ENCODE measurements around the gene ZIC2.

ZIC2 gene

DNA sequence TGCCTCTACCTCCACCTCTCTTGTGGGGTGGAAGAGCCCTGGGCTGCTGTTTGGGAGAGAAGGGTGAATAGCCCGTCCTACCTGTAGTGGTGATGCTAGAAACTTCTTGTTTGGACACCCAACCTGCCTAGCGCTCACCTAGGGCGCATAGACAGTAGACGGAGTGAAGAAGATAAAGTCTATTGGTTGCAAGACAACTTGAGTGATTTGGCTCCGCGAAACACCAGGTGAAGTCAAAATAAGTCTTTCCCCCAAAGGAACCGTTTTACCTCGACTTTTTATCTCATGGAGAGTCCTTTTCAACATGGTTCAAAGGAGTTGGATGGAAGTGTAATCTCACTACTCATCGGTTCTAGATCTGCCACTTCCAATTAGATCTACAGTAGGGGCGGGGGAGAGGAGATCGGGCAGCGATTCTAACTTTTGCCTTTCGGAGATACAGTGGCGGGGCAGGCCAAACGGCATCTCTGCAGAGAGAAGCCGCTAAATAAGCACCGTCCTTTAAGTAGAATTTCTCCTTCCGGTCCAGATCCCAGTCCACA is 9.3 kb upstream of the ZIC2 start:
- H3K4me3 ChIP-seq (ENCODE audit: low read depth, low read length): no peak overlapping the region
- TF ChIP-seq, protein P1, sequence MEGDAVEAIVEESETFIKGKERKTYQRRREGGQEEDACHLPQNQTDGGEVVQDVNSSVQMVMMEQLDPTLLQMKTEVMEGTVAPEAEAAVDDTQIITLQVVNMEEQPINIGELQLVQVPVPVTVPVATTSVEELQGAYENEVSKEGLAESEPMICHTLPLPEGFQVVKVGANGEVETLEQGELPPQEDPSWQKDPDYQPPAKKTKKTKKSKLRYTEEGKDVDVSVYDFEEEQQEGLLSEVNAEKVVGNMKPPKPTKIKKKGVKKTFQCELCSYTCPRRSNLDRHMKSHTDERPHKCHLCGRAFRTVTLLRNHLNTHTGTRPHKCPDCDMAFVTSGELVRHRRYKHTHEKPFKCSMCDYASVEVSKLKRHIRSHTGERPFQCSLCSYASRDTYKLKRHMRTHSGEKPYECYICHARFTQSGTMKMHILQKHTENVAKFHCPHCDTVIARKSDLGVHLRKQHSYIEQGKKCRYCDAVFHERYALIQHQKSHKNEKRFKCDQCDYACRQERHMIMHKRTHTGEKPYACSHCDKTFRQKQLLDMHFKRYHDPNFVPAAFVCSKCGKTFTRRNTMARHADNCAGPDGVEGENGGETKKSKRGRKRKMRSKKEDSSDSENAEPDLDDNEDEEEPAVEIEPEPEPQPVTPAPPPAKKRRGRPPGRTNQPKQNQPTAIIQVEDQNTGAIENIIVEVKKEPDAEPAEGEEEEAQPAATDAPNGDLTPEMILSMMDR (IDR thresholded peaks at IDR 0.05; ENCODE audit: low read depth, low read length): no peak

DNA sequence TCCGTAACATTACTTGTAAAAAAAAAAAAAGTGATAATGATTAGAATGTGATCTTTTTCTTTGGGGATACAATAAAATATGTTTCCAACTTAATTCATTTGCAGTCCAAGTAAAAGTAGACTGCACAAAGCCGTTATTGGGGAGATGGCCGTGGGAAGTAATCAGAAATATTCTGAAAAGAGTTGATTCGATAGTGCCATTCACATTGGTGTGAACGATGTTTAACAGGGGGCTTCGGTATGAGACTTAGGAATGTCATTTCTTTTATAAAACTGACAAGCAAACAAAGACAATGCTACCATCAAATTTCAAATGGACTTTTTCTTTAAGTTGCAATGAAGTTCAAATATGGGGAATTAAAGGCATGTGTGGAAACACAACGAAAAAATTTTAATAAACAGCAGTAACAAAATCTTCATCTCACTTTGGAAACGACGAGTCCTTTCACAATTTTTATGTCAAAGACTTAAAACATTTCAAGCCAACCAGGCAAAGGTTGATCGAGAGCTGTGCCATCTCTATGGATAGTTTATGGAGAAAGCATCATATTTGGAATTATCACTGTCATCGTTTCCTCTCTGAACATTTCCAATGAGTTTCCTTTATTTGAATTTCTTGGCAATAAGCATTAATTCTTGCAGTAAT is 8.3 kb upstream of the ZIC2 start:
- no peak overlapping the region for H3K4me3 ChIP-seq (ENCODE audit: low read depth, low read length)
- TF ChIP-seq, protein P1 (IDR thresholded peaks at IDR 0.05; ENCODE audit: low read depth, low read length): no peak

DNA sequence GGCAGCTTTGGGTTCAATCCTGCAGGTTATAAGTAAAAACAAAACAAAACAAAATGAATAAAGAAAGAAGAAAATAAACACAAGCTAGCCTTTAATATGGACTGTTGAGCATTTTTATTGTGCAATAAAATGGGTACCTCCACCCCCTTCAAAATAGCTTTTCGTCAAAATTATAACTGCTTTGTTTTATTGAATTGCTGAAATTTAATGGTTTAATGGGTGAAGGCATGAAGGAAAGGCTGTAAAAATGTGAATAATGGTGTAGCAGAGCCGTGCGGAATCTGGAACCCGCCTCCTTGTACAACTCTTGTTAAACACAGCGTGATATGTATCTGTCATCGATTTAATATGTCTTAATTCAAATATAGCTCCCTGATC is 7.8 kb upstream of the ZIC2 start:
- H3K4me3 ChIP-seq (ENCODE audit: low read depth, low read length): no peak overlapping the region
- TF ChIP-seq, protein P1 (IDR thresholded peaks at IDR 0.05; ENCODE audit: low read depth, low read length): no peak

DNA sequence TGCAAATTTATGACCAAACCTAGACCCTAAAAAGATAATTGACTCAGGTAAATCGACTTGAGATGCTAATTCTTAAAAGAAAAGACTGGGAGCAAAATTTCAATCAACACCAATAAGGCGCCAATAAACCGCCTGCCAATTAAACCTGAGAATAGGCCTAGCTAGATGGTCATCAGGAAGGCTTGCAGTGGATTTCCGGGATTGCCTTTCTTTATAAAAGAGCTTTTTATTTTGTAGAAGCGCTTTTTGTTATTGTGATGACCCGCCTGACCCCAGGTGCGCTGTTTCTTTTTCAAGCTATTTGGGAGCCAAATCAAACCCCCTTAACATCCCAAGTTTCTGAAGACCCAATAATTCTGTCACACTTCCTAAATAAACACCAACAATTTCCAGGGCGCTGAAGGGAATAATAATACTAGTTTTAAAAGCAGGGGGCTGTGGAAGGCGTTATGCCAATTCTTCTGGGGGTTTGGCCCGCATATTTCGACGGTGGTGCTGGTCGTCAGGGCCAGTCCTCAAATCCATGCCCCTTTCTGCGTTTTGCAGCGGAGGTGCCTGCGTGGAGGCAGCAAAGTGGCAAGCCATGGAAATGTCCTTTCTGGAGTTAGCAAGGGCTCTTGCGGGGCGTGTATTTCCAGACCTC is 7.2 kb upstream of the ZIC2 start:
- TF ChIP-seq, protein P1 (IDR thresholded peaks at IDR 0.05; ENCODE audit: low read depth, low read length): no peak
- H3K4me3 ChIP-seq (ENCODE audit: low read depth, low read length): no peak overlapping the region

DNA sequence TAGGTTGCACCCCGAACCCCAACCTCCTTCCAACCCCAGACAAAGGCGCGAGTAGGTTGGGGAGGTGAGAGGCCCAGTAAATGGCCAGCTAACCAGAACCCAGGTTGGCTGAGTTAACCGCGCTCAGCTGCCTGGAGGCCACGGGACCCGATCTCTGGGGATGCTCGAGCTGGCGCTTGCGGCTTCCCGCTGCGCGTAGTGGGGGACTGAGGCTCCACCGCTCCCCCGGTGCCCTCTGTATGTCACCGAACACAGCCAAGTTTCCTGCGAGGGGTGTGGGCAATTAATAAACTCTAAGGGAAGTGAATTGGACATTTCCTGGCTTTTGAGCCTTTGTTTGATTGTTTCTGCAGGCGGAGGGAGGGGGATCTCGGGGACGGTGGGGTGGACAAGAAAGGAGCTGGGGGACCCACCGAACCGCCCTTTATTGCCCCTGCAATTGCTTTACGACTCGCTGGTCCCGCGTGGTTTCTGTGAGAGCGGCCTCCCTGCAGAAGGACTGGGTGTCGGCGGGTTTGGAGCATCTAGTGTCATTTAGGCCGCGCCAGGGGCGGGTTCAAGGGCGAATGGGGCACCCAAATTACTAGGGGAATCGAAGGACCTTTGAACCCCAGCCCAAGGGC is 6.5 kb upstream of the ZIC2 start:
- TF ChIP-seq, protein P1 (IDR thresholded peaks at IDR 0.05; ENCODE audit: low read depth, low read length): no peak
- no peak overlapping the region for H3K4me3 ChIP-seq (ENCODE audit: low read depth, low read length)

DNA sequence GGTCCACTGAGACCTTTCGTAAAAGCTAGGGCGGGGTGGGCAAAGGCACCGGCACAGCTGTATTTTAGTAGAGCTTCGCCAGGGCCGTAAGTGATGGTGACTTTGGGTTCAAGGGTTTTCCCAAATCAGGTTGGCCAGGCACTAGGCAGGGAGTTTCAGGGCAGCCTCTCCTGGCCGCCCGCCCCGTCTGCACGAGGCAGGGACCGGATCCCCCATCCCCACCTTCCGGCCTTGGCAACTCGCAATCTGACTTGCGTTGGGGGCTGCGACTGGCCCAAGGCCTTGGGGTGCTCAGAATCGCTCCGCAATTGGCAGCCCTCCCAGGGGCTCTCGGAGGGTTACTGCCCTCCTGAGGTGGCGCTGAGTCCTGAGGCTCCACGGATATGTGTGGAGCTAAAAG is 6.0 kb upstream of the ZIC2 start:
- no peak overlapping the region for H3K4me3 ChIP-seq (ENCODE audit: low read depth, low read length)
- TF ChIP-seq, protein P1 (IDR thresholded peaks at IDR 0.05; ENCODE audit: low read depth, low read length): no peak

DNA sequence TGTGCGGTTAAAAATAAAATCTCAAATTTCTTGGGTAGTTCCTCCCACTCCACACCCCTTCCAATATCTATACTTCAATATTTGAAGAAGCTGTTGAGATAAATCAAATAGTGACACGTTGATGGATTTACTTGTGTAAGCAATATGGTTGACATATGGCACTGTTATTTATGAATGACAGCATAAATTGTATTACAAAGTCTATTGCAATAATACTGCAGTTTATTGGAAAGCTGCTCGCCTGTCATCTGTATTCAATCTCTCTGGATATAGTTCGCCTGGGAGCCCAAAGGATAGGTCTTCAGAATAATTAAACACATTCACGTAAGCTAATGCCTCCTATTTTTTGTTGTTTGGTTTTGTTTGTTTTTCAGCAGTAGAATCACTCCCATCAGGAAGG is 5.0 kb upstream of the ZIC2 start:
- no peak overlapping the region for H3K4me3 ChIP-seq (ENCODE audit: low read depth, low read length)
- TF ChIP-seq, protein P1 (IDR thresholded peaks at IDR 0.05; ENCODE audit: low read depth, low read length): no peak
